ENCODE measurements around the gene LGALS14.

DNA sequence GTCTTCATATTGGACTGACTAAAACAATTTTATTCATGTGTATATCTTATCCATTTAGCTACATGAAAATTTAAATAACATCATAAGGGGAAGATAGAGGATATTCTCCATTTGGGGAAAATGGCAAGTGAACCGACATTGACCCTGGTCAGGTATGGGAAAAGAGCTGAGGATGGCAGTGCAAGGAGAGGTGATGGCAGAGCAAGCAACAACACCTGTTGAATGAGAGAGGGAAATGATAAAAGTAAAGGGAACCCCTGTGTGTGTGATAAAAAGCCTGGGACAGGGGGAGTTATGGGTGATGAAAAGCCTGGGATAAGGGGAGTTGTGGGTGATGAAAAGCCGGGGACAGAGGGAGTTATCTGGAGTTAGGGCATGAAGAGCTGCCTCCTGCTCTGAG, 29.6 kb downstream of the LGALS14 start:
- TF ChIP-seq POLR2AphosphoS5 (IDR thresholded peaks at IDR 0.05; ENCODE audit: borderline replicate concordance, low read depth, low read length) (no peak), EZH2 (IDR thresholded peaks at IDR 0.05) (no peak)
